ENCODE measurements around the gene SDHC.

DNA sequence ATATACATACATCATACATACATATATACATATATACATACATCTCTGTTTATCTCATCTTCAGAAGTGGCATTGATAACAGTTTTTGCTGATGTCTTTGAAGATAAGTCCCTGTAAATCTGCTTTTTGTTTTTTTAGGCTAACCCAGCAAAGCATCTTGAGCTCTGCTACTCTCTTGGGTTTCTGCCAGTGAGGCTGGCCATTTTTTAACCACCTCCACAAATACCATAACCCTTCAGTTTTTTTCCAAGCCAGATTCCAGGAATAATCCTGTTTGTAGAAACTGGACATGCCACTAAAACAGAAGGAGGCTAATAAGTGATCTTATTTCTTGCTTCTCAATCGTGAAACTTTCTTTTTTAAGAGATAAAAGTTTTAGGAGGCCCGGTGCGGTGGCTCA lies 21.6 kb downstream of the SDHC start:
- TF ChIP-seq EZH2phosphoT487 (IDR thresholded peaks at IDR 0.05; ENCODE audit: insufficient read depth, low read depth) (no peak), EZH2 (IDR thresholded peaks at IDR 0.05; ENCODE audit: insufficient read depth, poor library complexity, severe bottlenecking) (no peak)

All from GM23248 (cell line).